H1 (cell line): Measurements from ENCODE around the gene PPP1R13B. TPM values are rescaled to one million over a fixed set of nuclear protein-coding genes. Genes with fewer than 3 reads are reported as not detected.

Experiments
- CHD7 ChIP-seq: fragments of 300-600 bp; sonication (generic); IDR thresholded peaks from 2 replicates; pipeline ENCODE4 v1.7.1; 2012; ENCODE audit warnings: low read length, moderate library complexity, mild to moderate bottlenecking, inconsistent platforms; ENCODE audit not compliant: insufficient replicate concordance
- CTBP2 ChIP-seq: IDR thresholded peaks from 2 replicates; pipeline ENCODE4 v1.7.0; 2011; ENCODE audit warnings: borderline replicate concordance, mild to moderate bottlenecking, moderate library complexity, mixed read lengths, low read length; ENCODE audit not compliant: insufficient read depth, insufficient read length
- JUND ChIP-seq: IDR thresholded peaks from 2 replicates; pipeline ENCODE4 v1.6.1; 2011; ENCODE audit warnings: mild to moderate bottlenecking, improper control_type of control experiment, low read length
- KDM4A ChIP-seq: IDR thresholded peaks from one replicate; pipeline ENCODE4 v1.7.1; 2012; ENCODE audit warnings: low read depth, mild to moderate bottlenecking, moderate library complexity, low read length, inconsistent platforms; ENCODE audit not compliant: severe bottlenecking
- NRF1 ChIP-seq: IDR thresholded peaks from 2 replicates; pipeline ENCODE4 v1.6.1; 2011; ENCODE audit warnings: mild to moderate bottlenecking, low read depth, low read length, improper control_type of control experiment
- polyA plus RNA-seq, 7 experiments: library from polyadenylated mRNA; depleted of rRNA in 3 of 7; stranded (reverse) in 5 of 7; unstranded in 2 of 7; fragments of >200 nt in 5 of 7; fragments of 200-250 nt in 2 of 7; gene quantifications; 1 replicate in 5 of 7; 2 replicates in 1 of 7; 4 replicates in 1 of 7; pipeline versions ENCODE4 v1.2.1 to v1.2.3, GENCODE V29; 2011 to 2013; ENCODE audit warnings: missing spikeins in 2 of 7, mixed read lengths in 2 of 7
- total RNA-seq: library from RNA; stranded (reverse); fragmentation: NEBNext Ultra II Directional; extraction: Animal tissue kit (Norgen Biotek cat#: 25700); gene quantifications from 2 replicates; pipeline ENCODE4 v1.2.1, GENCODE V29; 2021

PPP1R13B gene
- total and polyA plus RNA-seq, 2 of the 8 experiments (the other 6 are each of a cell fraction or from before 2014, with no cell fraction given) = 2.6 to 8.9 TPM

DNA sequence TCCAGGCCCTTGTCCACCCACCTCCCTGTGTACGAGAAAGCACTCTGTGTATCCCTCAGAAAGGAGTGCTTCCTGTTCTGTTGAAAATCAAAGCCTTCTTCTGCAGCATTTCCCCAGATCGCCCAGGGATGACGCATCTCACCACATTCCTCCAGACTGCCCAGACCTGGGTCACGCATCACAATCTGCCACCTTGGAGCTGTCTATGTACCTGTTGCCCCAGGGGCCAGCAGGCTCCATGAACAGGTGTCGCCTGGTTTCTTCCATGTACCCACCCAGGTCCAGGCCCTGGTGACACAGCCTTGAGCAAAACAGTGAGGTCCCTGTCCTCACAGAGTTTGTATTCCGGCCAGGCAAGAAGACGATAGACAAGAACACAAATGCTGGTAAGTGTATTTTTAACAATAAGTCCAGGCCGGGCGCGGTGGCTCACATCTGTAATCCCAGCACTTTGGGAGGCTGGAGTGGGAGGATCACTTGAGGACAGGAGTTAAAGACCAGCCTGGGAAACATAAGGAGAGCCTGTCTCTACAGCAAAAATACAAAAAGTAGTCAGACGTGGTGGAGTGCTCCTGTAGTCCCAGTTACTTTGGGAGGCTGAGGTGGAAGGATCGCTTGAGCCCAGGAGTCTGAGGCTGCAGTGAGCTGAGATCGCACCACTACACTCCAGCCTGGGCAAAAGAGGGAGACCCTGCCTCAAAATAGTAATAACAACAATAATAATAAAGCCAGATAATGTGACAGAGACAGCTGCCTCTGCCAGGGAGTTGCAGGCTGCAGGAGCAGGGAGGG lies 6.8 kb upstream of the PPP1R13B start (continued):
- no peak for TF ChIP-seq CHD7
- no peak for TF ChIP-seq JUND
- TF ChIP-seq NRF1 = no peak
- no peak for TF ChIP-seq CTBP2
- no peak for TF ChIP-seq KDM4A
- TF ChIP-seq, all 59 proteins: peak for 0
